ENCODE measurements around the gene MELTF. TPM values are rescaled to one million over a fixed set of nuclear protein-coding genes. Genes with fewer than 3 reads are reported as not detected.

The MELTF gene
- total RNA-seq, 1 experiment from 2014 or later, result 9.2 TPM

- peak; percentile 55 for DNase-seq
- Histone ChIP-seq H3K9ac (ENCODE audit: extremely low read depth, insufficient read length, low read length) (no peak overlapping the region), H4K91ac (ENCODE audit: insufficient read length, low read depth, low read length) (no peak overlapping the region), H2BK5ac (ENCODE audit: insufficient read length, low read length) (no peak overlapping the region), H3K4ac (ENCODE audit: low read depth, low read length) (no peak overlapping the region), H2AFZ (ENCODE audit: low read length) (no peak overlapping the region), H3K23me2 (ENCODE audit: insufficient read length, low read depth, low read length, poor library complexity, severe bottlenecking) (peaks cover 4% of the 10 kb centered on the region), H2BK120ac (ENCODE audit: low read depth, low read length, poor library complexity, severe bottlenecking) (no peak overlapping the region), H4K8ac (replicated peaks; ENCODE audit: insufficient read length, low read depth, low read length) (no peak overlapping the region), H3K9me3 (ENCODE audit: control insufficient read depth, low read depth, low read length) (no peaks in the 10 kb centered on the region), H3K18ac (ENCODE audit: insufficient read length, low read depth, low read length) (no peak overlapping the region), H3K4me2 (ENCODE audit: insufficient read depth, insufficient read length, low read length) (peak overlapping the region; percentile 53), H3K79me2 (ENCODE audit: insufficient read depth, low read length) (no peaks in the 10 kb centered on the region), H3K27me3 (ENCODE audit: insufficient read depth, low read length) (peaks cover 9% of the 10 kb centered on the region; the same call in 1 of the 2 replicates), H4K5ac (ENCODE audit: insufficient read length, low read depth, low read length) (no peak overlapping the region), H2BK15ac (ENCODE audit: low read depth, low read length) (no peak overlapping the region), H3K14ac (ENCODE audit: insufficient read depth, low read length) (peak overlapping the region; percentile 21), H3K4me1 (ENCODE audit: insufficient read depth, low read length) (0 out of 2 replicates have a peak, but pooled peaks cover 6% of the 10 kb centered on the region), H2AK5ac (ENCODE audit: insufficient read length, low read length) (no peak overlapping the region), H3K23ac (ENCODE audit: insufficient read length, low read depth, low read length) (no peak overlapping the region), H3T11ph (ENCODE audit: low read length) (no peak overlapping the region), H2BK12ac (ENCODE audit: insufficient read length, low read depth, low read length) (no peak overlapping the region), H2BK20ac (ENCODE audit: low read depth, low read length, poor library complexity, severe bottlenecking) (no peak overlapping the region), H3K27ac (ENCODE audit: insufficient read length, low read depth, low read length) (no peak overlapping the region), H3K79me1 (ENCODE audit: insufficient read depth, low read depth, low read length, poor library complexity, severe bottlenecking) (no peaks in the 10 kb centered on the region), H3K56ac (ENCODE audit: insufficient read length, low read depth, low read length) (no peak overlapping the region), H4K20me1 (ENCODE audit: control insufficient read depth, insufficient read depth, insufficient read length) (no peaks in the 10 kb centered on the region)
- no peak; the same call in 2 of the 3 replicates for TF ChIP-seq CTCF (conservative IDR thresholded peaks at IDR 0.05)
- H3K27me3 Mint-ChIP-seq (ENCODE audit: low read depth), result peaks cover 30% of the 10 kb centered on the region
- H3K27ac Mint-ChIP-seq, result no peak overlapping the region
- H3K4me3 Mint-ChIP-seq, result peak overlapping the region; percentile 65 to 89
- H3K4me1 Mint-ChIP-seq, result peaks cover 17 to 20% of the 10 kb centered on the region in 2 experiments
- peaks cover 3 to 13% (median 6%) of the 10 kb centered on the region in 3 experiments; a peak in 5 of 7 replicates for H3K36me3 Mint-ChIP-seq (ENCODE audit: insufficient read depth in 1 of 3, low read depth in 3 of 3)
- peaks cover 0 to 3% of the 10 kb centered on the region in 2 experiments; a peak in 2 of 5 replicates for H3K9me3 Mint-ChIP-seq
- WGBS (ENCODE audit: extremely low coverage, insufficient read length, low lambda C conversion rate), result no CpG with 5 or more reads among the region's 61 CpGs
Measured at GRCh38 chr3:197003461-197004385, 25.9 kb downstream of the MELTF start.

Measured in H9 (cell line).